ENCODE data around the gene NHSL1.

DNA sequence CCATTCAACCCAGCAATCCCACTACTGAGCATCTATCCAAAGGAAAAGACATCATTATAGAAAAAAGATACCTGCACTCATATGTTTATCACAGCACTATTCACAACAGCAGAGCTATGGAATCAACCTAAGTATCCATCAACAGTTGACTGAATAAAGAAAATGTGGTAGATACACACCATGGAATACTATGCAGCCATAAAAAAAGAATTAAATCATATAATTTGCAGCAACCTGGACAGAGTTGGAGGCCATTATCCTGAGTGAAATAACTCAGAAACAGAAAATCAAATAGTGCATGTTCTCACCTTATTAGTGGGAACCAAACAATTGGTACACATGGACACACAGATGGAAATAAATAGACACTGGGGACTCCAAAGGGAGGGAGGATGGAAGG, 23.2 kb downstream of the NHSL1 start:
- TF ChIP-seq, protein P1, sequence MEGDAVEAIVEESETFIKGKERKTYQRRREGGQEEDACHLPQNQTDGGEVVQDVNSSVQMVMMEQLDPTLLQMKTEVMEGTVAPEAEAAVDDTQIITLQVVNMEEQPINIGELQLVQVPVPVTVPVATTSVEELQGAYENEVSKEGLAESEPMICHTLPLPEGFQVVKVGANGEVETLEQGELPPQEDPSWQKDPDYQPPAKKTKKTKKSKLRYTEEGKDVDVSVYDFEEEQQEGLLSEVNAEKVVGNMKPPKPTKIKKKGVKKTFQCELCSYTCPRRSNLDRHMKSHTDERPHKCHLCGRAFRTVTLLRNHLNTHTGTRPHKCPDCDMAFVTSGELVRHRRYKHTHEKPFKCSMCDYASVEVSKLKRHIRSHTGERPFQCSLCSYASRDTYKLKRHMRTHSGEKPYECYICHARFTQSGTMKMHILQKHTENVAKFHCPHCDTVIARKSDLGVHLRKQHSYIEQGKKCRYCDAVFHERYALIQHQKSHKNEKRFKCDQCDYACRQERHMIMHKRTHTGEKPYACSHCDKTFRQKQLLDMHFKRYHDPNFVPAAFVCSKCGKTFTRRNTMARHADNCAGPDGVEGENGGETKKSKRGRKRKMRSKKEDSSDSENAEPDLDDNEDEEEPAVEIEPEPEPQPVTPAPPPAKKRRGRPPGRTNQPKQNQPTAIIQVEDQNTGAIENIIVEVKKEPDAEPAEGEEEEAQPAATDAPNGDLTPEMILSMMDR (IDR thresholded peaks at IDR 0.05; ENCODE audit: insufficient read depth, low read depth, low read length): no peak
- no peak for TF ChIP-seq EZH2 (IDR thresholded peaks at IDR 0.05; ENCODE audit: insufficient read depth, low read length)

Measured in astrocyte (in vitro differentiated cells and primary cell).